Superior temporal gyrus (tissue), 1 donor: ENCODE results near the gene KRT78.
"Not testable (repeated sequence)": the region's sequence is repeated elsewhere in the genome, so short reads cannot be mapped to it uniquely, and the experiment has no call there.

Experiments
- DNase-seq: peaks from one replicate; pipeline ENCODE4 v3.0.0-alpha.2; 2016; ENCODE audit errors: extremely low spot score

Gene KRT78, protein sequence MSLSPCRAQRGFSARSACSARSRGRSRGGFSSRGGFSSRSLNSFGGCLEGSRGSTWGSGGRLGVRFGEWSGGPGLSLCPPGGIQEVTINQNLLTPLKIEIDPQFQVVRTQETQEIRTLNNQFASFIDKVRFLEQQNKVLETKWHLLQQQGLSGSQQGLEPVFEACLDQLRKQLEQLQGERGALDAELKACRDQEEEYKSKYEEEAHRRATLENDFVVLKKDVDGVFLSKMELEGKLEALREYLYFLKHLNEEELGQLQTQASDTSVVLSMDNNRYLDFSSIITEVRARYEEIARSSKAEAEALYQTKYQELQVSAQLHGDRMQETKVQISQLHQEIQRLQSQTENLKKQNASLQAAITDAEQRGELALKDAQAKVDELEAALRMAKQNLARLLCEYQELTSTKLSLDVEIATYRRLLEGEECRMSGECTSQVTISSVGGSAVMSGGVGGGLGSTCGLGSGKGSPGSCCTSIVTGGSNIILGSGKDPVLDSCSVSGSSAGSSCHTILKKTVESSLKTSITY

DNA sequence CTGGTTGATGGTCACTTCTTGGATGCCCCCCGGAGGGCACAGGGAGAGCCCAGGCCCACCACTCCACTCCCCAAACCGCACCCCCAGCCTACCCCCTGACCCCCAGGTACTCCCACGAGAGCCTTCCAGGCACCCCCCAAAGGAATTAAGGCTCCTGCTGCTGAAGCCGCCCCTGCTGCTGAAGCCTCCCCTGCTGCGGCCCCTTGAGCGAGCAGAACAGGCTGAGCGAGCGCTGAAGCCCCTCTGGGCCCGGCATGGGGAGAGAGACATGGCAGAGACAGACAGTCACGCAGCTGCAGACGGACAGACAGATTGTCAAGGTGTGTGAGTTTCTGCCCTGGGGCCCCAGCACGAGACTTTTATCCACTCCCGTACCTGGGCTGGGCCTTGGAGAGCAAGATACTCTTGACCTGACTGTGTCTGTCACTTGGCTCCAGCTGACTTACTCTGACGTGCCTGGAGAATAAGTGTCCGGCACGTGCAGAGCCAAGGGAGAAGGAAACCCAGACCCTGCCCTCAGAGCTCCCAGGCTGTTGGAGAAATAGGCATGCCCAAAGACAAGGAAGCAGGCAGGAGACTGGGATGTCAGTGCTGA lies at the start of gene KRT78:
Gene KRT78, minus strand, starts transcription at position 334 of the 595 bp plus-strand sequence. Its CDS starts 64 bp downstream, at position 270.
- DNase-seq = no peak

DNA sequence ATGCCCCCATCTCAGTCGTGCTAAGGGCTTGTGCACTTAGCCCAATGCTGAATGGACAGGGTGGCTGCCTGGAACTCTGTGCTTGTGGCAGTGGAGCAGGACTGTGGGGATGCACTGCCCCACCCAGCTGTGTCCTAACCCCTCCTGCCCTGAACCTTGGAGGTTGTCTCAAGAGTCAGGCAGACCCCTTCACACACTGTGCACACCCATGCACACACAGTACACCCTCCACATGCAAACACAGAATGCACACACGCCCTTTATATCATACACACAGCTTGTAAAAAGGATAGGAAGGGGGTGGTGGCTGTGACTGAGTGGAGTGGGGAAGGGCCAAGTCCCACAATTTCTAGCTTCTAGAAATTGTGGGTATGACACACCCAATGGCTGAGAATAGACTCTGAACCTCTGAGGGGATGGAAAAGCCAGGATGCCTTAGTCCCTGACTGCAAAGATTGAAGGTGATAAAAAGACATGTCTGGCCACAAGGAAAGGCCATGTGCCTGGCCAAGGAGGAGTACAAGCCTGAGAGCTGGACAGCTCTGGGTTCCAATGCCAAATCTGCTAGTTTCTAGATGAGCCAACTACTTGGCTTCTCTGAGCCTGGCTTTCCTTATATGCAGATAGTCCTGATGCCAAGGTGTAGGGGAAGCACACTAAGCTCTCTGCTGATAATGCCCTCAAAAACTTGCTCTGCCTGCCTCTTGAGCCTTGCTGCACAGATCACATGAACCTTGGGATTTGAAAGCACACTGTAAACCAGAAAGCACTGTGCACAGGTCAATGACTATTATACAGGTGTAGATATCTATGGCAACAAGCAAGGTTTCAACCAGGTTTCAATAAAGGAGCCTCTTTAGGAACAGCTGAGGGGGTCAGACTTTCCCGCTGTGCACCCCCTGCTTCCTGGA lies 47.7 kb upstream of the KRT78 start:
- DNase-seq = no peak

- DNase-seq = no peak
These were observed 47.0 kb upstream of the KRT78 start for GRCh38 chr12:52895726-52896189.

DNA sequence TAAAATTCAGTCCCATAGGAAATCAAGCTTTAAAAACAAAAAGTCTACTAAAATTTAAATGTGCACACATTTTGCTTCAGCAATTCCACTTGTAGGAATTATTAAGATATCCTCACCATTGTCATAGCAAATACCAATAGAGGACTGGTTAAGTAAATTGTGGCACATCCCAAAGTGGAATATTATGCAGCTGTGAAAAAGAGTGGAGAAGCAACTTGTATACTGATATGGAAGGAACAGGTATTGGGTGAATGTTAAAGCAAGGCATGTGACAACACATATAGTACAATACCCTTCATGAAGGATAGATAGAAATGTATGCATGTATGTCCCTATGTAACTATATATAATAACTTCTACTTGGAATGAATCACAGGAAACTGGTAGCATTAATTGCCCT lies 44.2 kb upstream of the KRT78 start:
- no peak for DNase-seq

- no peak for DNase-seq
These were observed 43.5 kb upstream of the KRT78 start for GRCh38 chr12:52892207-52892852.

GRCh38 chr12:52891044-52891443 lies 42.2 kb upstream of the KRT78 start:
- no peak for DNase-seq

GRCh38 chr12:52890417-52890816 lies 41.6 kb upstream of the KRT78 start:
- no peak for DNase-seq

GRCh38 chr12:52884526-52885293 lies 35.9 kb upstream of the KRT78 start:
- DNase-seq = peak; percentile 78

- DNase-seq = not testable (repeated sequence)
These were observed 31.7 kb upstream of the KRT78 start for GRCh38 chr12:52880499-52880898.

GRCh38 chr12:52879394-52880351 lies 30.9 kb upstream of the KRT78 start:
- DNase-seq = peak; percentile 95

DNA sequence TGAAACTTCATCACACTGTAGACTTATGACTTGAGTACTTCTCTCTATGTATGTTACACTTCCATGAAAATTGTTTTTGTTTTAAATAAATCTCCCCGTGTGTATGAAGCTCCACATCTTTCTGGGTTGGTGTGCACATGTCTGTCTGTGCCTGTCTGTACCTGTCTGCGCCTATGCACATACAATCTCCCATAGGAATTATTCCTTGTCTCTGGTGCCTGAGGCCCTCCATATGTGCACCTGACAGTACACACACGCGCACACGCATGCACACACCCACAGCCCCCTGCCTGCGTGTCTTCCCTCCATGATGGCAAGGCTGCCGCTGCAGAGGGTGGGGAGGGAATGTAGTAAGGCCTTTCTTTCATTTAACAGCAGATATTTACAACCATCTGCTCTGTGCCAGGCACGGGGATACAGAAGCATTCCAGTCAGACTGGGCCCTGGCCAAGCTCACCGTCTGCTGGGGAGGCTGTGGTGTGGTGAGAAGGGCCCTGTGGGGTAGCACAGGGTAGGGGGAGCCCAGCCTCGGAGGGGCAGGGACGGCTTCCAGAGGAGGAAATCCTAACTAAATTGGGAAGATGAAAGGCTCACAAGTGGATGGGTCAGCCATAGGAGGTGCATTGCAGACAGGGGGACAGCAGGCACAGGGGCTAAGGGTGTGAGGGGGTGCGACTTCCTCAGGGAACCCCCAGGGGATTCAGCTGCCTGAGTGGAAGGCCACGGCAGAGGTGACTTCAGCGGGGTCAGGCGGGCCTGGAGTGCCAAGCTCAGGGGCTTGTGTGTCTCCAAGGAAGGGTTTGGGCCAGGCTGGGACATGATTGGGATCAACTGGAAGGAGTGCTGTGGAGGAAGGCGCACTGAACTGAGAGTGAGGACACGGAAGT lies 30.0 kb upstream of the KRT78 start:
- DNase-seq = no peak

DNA sequence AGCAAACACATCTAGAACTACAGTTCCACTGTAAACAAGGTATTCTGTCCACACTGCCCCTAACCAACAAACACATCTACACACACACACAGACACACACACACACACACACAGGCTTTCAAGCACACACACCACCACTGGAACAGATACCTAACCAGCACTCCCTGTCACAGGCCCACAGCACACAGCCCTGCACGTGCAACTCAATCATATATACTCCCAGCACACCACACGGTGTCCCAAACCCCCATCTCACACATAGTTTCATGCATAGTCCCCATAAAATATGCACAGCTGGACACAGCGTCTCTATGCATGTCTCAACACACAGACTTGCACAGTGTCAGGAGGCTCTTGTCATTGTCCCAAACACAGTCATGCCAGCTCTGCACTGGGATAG lies 28.4 kb upstream of the KRT78 start:
- no peak for DNase-seq

- DNase-seq = no peak
These were observed 27.6 kb upstream of the KRT78 start for GRCh38 chr12:52876372-52876771.

GRCh38 chr12:52874573-52875435 lies 26.0 kb upstream of the KRT78 start:
- DNase-seq = no peak

- DNase-seq = no peak
These were observed 25.2 kb upstream of the KRT78 start for GRCh38 chr12:52873832-52874572.

DNA sequence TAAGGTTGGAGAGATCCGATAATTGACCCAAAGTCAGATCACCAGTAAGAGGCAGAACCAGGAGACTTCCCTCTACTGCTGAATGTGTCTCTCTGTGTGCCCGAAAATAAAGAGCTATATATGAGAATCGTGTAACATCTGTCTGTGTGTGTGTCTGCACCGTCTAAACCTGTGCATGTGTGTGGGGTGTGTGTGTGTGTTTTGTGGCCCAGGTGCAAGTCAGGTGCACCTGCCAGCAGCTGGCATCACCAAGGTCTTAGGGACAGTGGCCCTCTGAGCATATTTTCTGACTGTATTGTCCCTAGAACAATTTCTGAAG lies 24.7 kb upstream of the KRT78 start:
- no peak for DNase-seq
